GM10266 (cell line): ENCODE measurements around the gene ALPK1.
"Not testable (repeated sequence)": the region's sequence is repeated elsewhere in the genome, so short reads cannot be mapped to it uniquely, and the experiment has no call there.

Source experiments
- DNase-seq: peaks from one replicate; pipeline ENCODE4 v3.0.0; 2012; ENCODE audit errors: extremely low spot score
- TF ChIP-seq, protein P1 (sequence below): IDR thresholded peaks from 2 replicates; pipeline ENCODE4 v1.5.1; 2012; ENCODE audit warnings: mild to moderate bottlenecking, low read depth; ENCODE audit not compliant: control insufficient read depth, insufficient read depth; ENCODE audit errors: missing control alignments

ALPK1 gene

DNA sequence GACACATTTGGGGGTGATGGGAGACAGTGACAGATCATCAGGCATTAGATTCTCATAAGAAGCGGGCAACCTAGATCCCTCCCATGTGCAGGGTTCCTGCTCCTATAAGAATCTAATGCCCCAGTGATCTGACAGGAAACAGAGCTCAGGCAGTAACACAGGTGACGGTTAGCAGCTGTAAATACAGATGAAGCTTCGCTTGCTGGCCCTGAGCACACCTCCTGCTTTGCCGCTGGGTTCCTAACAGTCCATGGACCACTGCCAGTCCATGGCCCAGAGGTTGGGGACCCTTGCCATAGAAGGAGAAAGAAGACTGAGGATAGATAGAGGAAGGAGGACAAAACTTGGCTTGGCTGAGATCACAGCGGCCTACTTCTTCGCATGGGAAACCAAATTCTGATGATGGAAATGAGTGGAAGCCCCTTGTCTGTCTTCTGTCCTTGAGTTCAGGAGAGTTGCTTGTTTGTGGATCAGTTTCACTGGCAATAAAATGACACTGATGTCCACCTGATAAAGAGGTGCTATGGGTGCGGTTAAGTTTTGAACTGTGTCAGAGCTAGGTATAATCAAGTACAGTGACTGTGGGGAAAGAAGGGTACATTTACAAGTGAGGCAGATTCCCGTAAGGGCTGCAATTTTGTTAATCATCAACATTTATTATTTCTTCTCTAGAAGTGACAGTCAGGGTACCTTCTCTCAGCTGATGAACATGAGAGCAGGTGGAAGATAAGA, 9.7 kb upstream of the ALPK1 start:
- DNase-seq: no peak
- TF ChIP-seq, protein P1, sequence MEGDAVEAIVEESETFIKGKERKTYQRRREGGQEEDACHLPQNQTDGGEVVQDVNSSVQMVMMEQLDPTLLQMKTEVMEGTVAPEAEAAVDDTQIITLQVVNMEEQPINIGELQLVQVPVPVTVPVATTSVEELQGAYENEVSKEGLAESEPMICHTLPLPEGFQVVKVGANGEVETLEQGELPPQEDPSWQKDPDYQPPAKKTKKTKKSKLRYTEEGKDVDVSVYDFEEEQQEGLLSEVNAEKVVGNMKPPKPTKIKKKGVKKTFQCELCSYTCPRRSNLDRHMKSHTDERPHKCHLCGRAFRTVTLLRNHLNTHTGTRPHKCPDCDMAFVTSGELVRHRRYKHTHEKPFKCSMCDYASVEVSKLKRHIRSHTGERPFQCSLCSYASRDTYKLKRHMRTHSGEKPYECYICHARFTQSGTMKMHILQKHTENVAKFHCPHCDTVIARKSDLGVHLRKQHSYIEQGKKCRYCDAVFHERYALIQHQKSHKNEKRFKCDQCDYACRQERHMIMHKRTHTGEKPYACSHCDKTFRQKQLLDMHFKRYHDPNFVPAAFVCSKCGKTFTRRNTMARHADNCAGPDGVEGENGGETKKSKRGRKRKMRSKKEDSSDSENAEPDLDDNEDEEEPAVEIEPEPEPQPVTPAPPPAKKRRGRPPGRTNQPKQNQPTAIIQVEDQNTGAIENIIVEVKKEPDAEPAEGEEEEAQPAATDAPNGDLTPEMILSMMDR: no peak

- TF ChIP-seq, protein P1: no peak
- no peak for DNase-seq
These were observed 8.7 kb upstream of the ALPK1 start for GRCh38 chr4:112288455-112288854.

GRCh38 chr4:112289407-112290253, 7.5 kb upstream of the ALPK1 start:
- DNase-seq: no peak

GRCh38 chr4:112290341-112290740, 6.8 kb upstream of the ALPK1 start:
- TF ChIP-seq, protein P1: no peak
- DNase-seq: no peak

More at GRCh38 chr4:112289407-112290253, 7.5 kb upstream of the ALPK1 start:
- TF ChIP-seq, protein P1: no peak

- DNase-seq: no peak
- TF ChIP-seq, protein P1: no peak
These were observed 2.6 kb downstream of the ALPK1 start for GRCh38 chr4:112299721-112300120.

GRCh38 chr4:112302320-112303274, 5.4 kb downstream of the ALPK1 start:
- no peak for DNase-seq
- TF ChIP-seq, protein P1: no peak

GRCh38 chr4:112305477-112305876, 8.3 kb downstream of the ALPK1 start:
- not testable (repeated sequence) for DNase-seq

GRCh38 chr4:112309263-112309791, 12.2 kb downstream of the ALPK1 start:
- not testable (repeated sequence) for DNase-seq
